ENCODE results near the gene KMT2C. TPM values are rescaled to one million over a fixed set of nuclear protein-coding genes. Genes with fewer than 3 reads are reported as not detected.
A peak's percentile ranks its signal among the peaks of the same experiment; 100 is the strongest.
"Not testable (repeated sequence)": the region's sequence is repeated elsewhere in the genome, so short reads cannot be mapped to it uniquely, and the experiment has no call there.

The KMT2C gene
- total RNA-seq, 1 donor from 2014 or later = 21.1 TPM

DNA sequence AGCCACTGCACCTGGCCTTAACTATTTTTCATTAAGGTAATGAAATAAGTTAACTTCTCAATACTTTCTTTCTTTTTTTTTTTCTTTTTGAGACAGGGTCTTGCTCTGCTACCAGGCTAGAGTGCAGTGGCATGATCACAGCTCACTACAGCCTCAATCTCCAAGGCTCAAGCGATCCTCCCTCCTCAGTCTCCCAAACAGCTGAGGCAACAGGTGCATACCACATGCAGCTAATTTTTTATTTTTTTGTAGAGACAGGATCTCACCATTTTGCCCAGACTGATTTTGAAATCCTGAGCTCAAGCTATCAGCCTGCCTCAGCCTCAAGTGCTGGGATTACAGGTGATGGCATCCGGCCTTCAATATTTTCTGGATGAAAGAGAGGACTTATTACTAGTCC is 21.0 kb downstream of the KMT2C start:
- no peak for TF ChIP-seq CTCF (IDR thresholded peaks at IDR 0.05; ENCODE audit: insufficient read depth, low read length, severe bottlenecking)
- no peaks in the 10 kb centered on the region for H3K36me3 ChIP-seq (ENCODE audit: control insufficient read depth, insufficient read depth, low read length)
- no peaks in the 10 kb centered on the region for H3K27me3 ChIP-seq (ENCODE audit: control insufficient read depth, insufficient read depth, low read length)
- FAIRE-seq (no peak), DNase-seq (ENCODE audit: low read depth) (no peak)
- no peak overlapping the region for H3K4me3 ChIP-seq (ENCODE audit: low read depth, low read length)

DNA sequence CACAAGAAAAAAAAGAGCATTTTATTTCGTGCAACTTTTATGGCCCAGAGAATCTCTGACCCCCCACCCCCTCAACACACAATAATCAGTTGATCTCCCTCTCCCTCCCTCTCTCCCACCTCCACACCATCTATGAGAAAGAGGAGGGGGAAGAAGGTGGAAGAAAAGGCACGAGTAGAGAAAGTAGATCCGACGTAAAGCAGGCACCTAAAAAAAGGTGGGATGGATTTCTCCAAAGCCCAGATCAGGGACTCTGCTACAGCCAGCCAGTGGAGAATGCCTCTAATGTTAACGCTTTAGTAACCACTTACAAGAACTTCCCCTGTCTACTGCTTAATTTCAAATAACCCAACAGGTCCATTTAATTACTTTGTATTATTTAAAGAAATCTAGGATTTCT is 24.4 kb downstream of the KMT2C start:
- TF ChIP-seq CTCF (IDR thresholded peaks at IDR 0.05; ENCODE audit: insufficient read depth, low read length, severe bottlenecking) = no peak
- Histone ChIP-seq H3K27me3 (ENCODE audit: control insufficient read depth, insufficient read depth, low read length) (no peaks in the 10 kb centered on the region), H3K36me3 (ENCODE audit: control insufficient read depth, insufficient read depth, low read length) (no peaks in the 10 kb centered on the region), H3K4me3 (ENCODE audit: low read depth, low read length) (no peak overlapping the region)
- no peak for FAIRE-seq
- no peak for DNase-seq (ENCODE audit: low read depth)

DNA sequence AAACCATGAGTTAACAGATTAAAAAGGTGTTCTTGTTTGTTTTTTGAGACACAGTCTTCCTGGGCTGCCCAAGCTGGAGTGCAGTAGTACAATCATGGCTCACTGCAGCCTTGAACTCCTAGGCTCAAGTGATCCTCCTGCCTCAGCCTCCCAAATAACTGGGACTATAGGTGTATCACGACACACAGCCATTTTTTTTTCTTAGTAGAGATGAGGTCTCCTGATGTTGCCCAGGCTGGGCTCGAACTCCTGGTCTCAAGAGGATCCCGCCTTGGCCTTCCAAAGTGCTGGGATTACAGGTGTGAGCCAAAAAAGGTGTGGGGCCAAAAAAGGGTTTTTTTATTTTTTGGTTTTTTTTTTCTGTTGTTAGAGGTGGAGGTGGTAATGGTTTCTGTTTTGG is 29.3 kb downstream of the KMT2C start:
- TF ChIP-seq CTCF (IDR thresholded peaks at IDR 0.05; ENCODE audit: insufficient read depth, low read length, severe bottlenecking) = no peak
- Histone ChIP-seq H3K4me3 (ENCODE audit: low read depth, low read length) (no peak overlapping the region), H3K36me3 (ENCODE audit: control insufficient read depth, insufficient read depth, low read length) (no peaks in the 10 kb centered on the region), H3K27me3 (ENCODE audit: control insufficient read depth, insufficient read depth, low read length) (no peaks in the 10 kb centered on the region)
- DNase-seq (ENCODE audit: low read depth) = no peak
- no peak for FAIRE-seq

- not testable (repeated sequence) for H3K36me3 ChIP-seq (ENCODE audit: control insufficient read depth, insufficient read depth, low read length); DNase-seq (ENCODE audit: low read depth); FAIRE-seq; H3K27me3 ChIP-seq (ENCODE audit: control insufficient read depth, insufficient read depth, low read length); H3K4me3 ChIP-seq (ENCODE audit: low read depth, low read length)
Measured at GRCh38 chr7:152406030-152406429, 29.8 kb downstream of the KMT2C start.

- no peak for DNase-seq (ENCODE audit: low read depth)
- Histone ChIP-seq H3K36me3 (ENCODE audit: control insufficient read depth, insufficient read depth, low read length) (no peaks in the 10 kb centered on the region), H3K27me3 (ENCODE audit: control insufficient read depth, insufficient read depth, low read length) (no peaks in the 10 kb centered on the region), H3K4me3 (ENCODE audit: low read depth, low read length) (no peak overlapping the region)
- TF ChIP-seq CTCF (IDR thresholded peaks at IDR 0.05; ENCODE audit: insufficient read depth, low read length, severe bottlenecking) = no peak
- FAIRE-seq = no peak
Measured at GRCh38 chr7:152403726-152404125, 32.1 kb downstream of the KMT2C start.

DNA sequence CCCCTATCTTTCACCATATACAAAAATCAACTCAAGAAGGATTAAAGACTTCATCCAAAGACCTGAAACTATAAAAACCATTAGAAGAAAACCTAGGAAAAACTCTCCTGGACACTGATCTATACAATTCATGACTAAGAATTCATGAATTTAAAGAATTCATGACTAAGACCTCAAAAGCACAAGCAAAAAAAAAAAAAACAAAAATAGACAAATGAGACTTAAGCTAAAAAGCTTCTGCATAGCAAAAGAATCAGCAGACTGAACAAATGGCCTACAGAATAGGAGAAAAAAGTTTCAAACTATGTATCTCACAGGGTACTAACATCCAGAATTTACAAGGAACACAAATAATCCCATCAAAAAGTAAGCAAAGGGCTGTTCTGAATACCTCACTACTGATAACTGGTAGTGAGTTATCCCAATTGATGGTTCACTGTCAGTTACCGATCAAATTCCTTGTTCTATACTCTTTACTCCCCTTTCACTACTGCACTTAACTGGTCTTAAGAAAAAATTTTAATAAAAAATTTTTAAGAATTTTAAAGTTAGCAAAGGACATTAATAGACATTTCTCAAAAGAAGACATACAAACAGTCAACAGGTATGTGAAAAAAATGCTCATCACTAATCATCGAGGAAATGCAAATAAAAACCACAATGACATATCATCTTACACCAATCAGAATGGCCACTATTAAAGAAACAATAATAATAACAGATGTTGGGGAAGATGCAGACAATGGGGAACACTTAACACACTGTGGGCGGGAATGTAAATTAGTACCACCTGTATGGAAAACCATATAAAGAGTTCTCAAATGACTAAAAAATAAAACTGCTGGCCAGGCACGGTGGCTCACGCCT is 33.2 kb downstream of the KMT2C start:
- no peak for TF ChIP-seq CTCF (IDR thresholded peaks at IDR 0.05; ENCODE audit: insufficient read depth, low read length, severe bottlenecking)
- Histone ChIP-seq H3K36me3 (ENCODE audit: control insufficient read depth, insufficient read depth, low read length) (no peaks in the 10 kb centered on the region), H3K27me3 (ENCODE audit: control insufficient read depth, insufficient read depth, low read length) (no peaks in the 10 kb centered on the region), H3K4me3 (ENCODE audit: low read depth, low read length) (no peak overlapping the region)
- DNase-seq (ENCODE audit: low read depth) = peak; percentile 44
- FAIRE-seq = no peak
